ENCODE measurements around the gene EML6. TPM values are rescaled to one million over a fixed set of nuclear protein-coding genes. Genes with fewer than 3 reads are reported as not detected.

Gene EML6
- total RNA-seq, 1 experiment from 2014 or later: 1.5 TPM

DNA sequence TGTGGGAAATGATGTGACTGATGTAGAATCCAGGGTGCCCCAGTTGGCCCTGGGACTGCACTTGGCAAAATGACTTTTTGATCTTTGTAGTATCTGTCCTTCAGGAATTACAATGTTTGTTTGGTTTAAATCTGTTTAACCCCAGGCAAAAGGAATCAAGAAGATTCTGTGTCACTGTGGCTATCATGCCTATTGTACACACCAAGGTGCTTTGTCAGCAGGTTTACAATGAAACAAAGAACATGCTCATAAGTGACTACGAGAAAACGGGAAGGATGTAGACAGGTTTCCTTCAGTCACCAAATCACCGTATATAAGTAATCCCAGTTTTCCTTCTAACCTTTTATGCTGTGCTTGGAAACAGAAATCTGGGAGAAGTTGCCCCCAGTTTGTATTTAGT is 217.3 kb downstream of the EML6 start:
- no peak for DNase-seq
- H3K9me3 Mint-ChIP-seq: peaks cover 16 to 17% of the 10 kb centered on the region in 2 experiments
- H3K4me1 Mint-ChIP-seq: peaks cover 2 to 3% of the 10 kb centered on the region in 2 experiments; a peak in 2 of 4 replicates
- Histone ChIP-seq H2BK15ac (ENCODE audit: low read depth, low read length) (no peak overlapping the region), H3K23me2 (ENCODE audit: insufficient read length, low read depth, low read length, poor library complexity, severe bottlenecking) (no peaks in the 10 kb centered on the region), H3K9me3 (ENCODE audit: control insufficient read depth, low read depth, low read length) (no peaks in the 10 kb centered on the region), H2BK120ac (ENCODE audit: low read depth, low read length, poor library complexity, severe bottlenecking) (no peak overlapping the region), H4K91ac (ENCODE audit: insufficient read length, low read depth, low read length) (no peak overlapping the region), H3K23ac (ENCODE audit: insufficient read length, low read depth, low read length) (no peak overlapping the region), H3K4me2 (ENCODE audit: insufficient read depth, insufficient read length, low read length) (no peak overlapping the region), H3K14ac (ENCODE audit: insufficient read depth, low read length) (no peak overlapping the region), H2BK12ac (ENCODE audit: insufficient read length, low read depth, low read length) (no peak overlapping the region), H2BK20ac (ENCODE audit: low read depth, low read length, poor library complexity, severe bottlenecking) (no peak overlapping the region), H4K20me1 (ENCODE audit: control insufficient read depth, insufficient read depth, insufficient read length) (no peaks in the 10 kb centered on the region), H2BK5ac (ENCODE audit: insufficient read length, low read length) (no peak overlapping the region), H3K18ac (ENCODE audit: insufficient read length, low read depth, low read length) (no peak overlapping the region), H3K9ac (ENCODE audit: extremely low read depth, insufficient read length, low read length) (no peak overlapping the region), H3K79me1 (ENCODE audit: insufficient read depth, low read depth, low read length, poor library complexity, severe bottlenecking) (no peaks in the 10 kb centered on the region), H2AK5ac (ENCODE audit: insufficient read length, low read length) (no peak overlapping the region), H4K5ac (ENCODE audit: insufficient read length, low read depth, low read length) (no peak overlapping the region), H3K56ac (ENCODE audit: insufficient read length, low read depth, low read length) (no peak overlapping the region), H3K27ac (ENCODE audit: insufficient read length, low read depth, low read length) (no peak overlapping the region), H3K79me2 (ENCODE audit: insufficient read depth, low read length) (no peaks in the 10 kb centered on the region), H3T11ph (ENCODE audit: low read length) (no peak overlapping the region), H4K8ac (replicated peaks; ENCODE audit: insufficient read length, low read depth, low read length) (no peak overlapping the region), H3K4me1 (ENCODE audit: insufficient read depth, low read length) (no peaks in the 10 kb centered on the region), H2AFZ (ENCODE audit: low read length) (no peak overlapping the region), H3K4ac (ENCODE audit: low read depth, low read length) (no peak overlapping the region), H3K27me3 (ENCODE audit: insufficient read depth, low read length) (no peaks in the 10 kb centered on the region)
- no peak overlapping the region for H3K27ac Mint-ChIP-seq
- TF ChIP-seq, protein P1, sequence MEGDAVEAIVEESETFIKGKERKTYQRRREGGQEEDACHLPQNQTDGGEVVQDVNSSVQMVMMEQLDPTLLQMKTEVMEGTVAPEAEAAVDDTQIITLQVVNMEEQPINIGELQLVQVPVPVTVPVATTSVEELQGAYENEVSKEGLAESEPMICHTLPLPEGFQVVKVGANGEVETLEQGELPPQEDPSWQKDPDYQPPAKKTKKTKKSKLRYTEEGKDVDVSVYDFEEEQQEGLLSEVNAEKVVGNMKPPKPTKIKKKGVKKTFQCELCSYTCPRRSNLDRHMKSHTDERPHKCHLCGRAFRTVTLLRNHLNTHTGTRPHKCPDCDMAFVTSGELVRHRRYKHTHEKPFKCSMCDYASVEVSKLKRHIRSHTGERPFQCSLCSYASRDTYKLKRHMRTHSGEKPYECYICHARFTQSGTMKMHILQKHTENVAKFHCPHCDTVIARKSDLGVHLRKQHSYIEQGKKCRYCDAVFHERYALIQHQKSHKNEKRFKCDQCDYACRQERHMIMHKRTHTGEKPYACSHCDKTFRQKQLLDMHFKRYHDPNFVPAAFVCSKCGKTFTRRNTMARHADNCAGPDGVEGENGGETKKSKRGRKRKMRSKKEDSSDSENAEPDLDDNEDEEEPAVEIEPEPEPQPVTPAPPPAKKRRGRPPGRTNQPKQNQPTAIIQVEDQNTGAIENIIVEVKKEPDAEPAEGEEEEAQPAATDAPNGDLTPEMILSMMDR (conservative IDR thresholded peaks at IDR 0.05): no peak
- WGBS (ENCODE audit: extremely low coverage, insufficient read length, low lambda C conversion rate): no CpG with 5 or more reads among the region's 3 CpGs
- H3K36me3 Mint-ChIP-seq (ENCODE audit: insufficient read depth in 1 of 3, low read depth in 3 of 3): peaks cover 4 to 6% (median 4%) of the 10 kb centered on the region in 3 experiments; a peak in 6 of 7 replicates
- H3K4me3 Mint-ChIP-seq: no peak overlapping the region
- H3K27me3 Mint-ChIP-seq (ENCODE audit: low read depth): peaks cover 2% of the 10 kb centered on the region
